Liver (tissue), 9 donors: Measurements from ENCODE around the gene MARCHF3. TPM values are rescaled to one million over a fixed set of nuclear protein-coding genes. Genes with fewer than 3 reads are reported as not detected.

Experiments
- DNase-seq: peaks from one replicate; pipeline ENCODE4 v3.0.0-alpha.2; 2017; ENCODE audit warnings: low spot score
- H3K27ac ChIP-seq, 2 donors: one replicate each; pipeline ENCODE4 v1.7.0; 2013; ENCODE audit warnings: inconsistent platforms in 2 of 2, low read length in 2 of 2, control low read depth in 1 of 2, low read depth in 1 of 2, mild to moderate bottlenecking in 1 of 2
- H3K27me3 ChIP-seq, 4 donors: one replicate each; pipeline versions ENCODE4 v1.6.1 to v1.7.0; 2013; ENCODE audit warnings: low read length in 3 of 4, inconsistent platforms in 1 of 4, mild to moderate bottlenecking in 1 of 4, moderate library complexity in 1 of 4; ENCODE audit not compliant: control insufficient read depth in 4 of 4, insufficient read depth in 4 of 4
- H3K36me3 ChIP-seq, 4 donors: one replicate each; pipeline versions ENCODE4 v1.6.1 to v1.7.0; 2013; ENCODE audit warnings: low read length in 3 of 4, mild to moderate bottlenecking in 3 of 4, low read depth in 1 of 4, moderate library complexity in 1 of 4; ENCODE audit not compliant: control insufficient read depth in 4 of 4, insufficient read depth in 3 of 4
- H3K4me1 ChIP-seq, 4 donors: one replicate each; pipeline versions ENCODE4 v1.6.1 to v1.7.0; 2013; ENCODE audit warnings: low read length in 3 of 4, mild to moderate bottlenecking in 3 of 4, moderate library complexity in 1 of 4; ENCODE audit not compliant: control insufficient read depth in 4 of 4, insufficient read depth in 4 of 4
- H3K4me3 ChIP-seq, 3 donors: one replicate each; pipeline versions ENCODE4 v1.6.1 to v1.7.0; 2013; ENCODE audit warnings: low read length in 3 of 3, control low read depth in 1 of 3, low read depth in 1 of 3, mild to moderate bottlenecking in 1 of 3
- H3K9ac ChIP-seq, 2 donors: one replicate each; pipeline ENCODE4 v1.7.0; 2013; ENCODE audit warnings: low read length in 2 of 2, mild to moderate bottlenecking in 2 of 2, moderate library complexity in 2 of 2, control low read depth in 1 of 2, low read depth in 1 of 2
- H3K9me3 ChIP-seq, 4 donors: one replicate each; pipeline versions ENCODE4 v1.6.1 to v1.7.0; 2013; ENCODE audit warnings: low read length in 3 of 4; ENCODE audit not compliant: control insufficient read depth in 4 of 4
- ATF3 ChIP-seq: IDR thresholded peaks from 2 replicates; pipeline ENCODE4 v1.6.1; 2016; ENCODE audit warnings: antibody characterized with exemption
- CTCF ChIP-seq: fragments of 150-350 bp; IDR thresholded peaks from 2 replicates; pipeline ENCODE4 v1.5.1; 2017; ENCODE audit warnings: improper control_type of control experiment, low read depth, low read length; ENCODE audit not compliant: missing input control
- EGR1 ChIP-seq, 2 donors: IDR thresholded peaks; 2 replicates each; pipeline ENCODE4 v1.6.1; 2016 to 2018; ENCODE audit warnings: antibody characterized with exemption in 2 of 2, low read depth in 2 of 2
- FOXA1 ChIP-seq: IDR thresholded peaks from 2 replicates; pipeline ENCODE4 v1.6.1; 2016; ENCODE audit warnings: antibody characterized with exemption
- FOXA2 ChIP-seq: IDR thresholded peaks from 2 replicates; pipeline ENCODE4 v1.6.1; 2016; ENCODE audit warnings: antibody characterized with exemption
- GABPA ChIP-seq, 2 donors: IDR thresholded peaks in 1 of 2; conservative IDR thresholded peaks in 1 of 2; 2 replicates each; pipeline ENCODE4 v1.6.1; 2016; ENCODE audit warnings: antibody characterized with exemption in 2 of 2, mild to moderate bottlenecking in 1 of 2, moderate library complexity in 1 of 2
- HNF4A ChIP-seq, 2 donors: conservative IDR thresholded peaks; 2 replicates each; pipeline ENCODE4 v1.6.1; 2016; ENCODE audit warnings: antibody characterized with exemption in 2 of 2, mild to moderate bottlenecking in 2 of 2
- HNF4G ChIP-seq: IDR thresholded peaks from 2 replicates; pipeline ENCODE4 v1.6.1; 2016; ENCODE audit warnings: antibody characterized with exemption
- JUND ChIP-seq, 2 donors: IDR thresholded peaks; 2 replicates each; pipeline ENCODE4 v1.6.1; 2016; ENCODE audit warnings: antibody characterized with exemption in 2 of 2
- MAX ChIP-seq: IDR thresholded peaks from 2 replicates; pipeline ENCODE4 v1.6.1; 2016; ENCODE audit warnings: antibody characterized with exemption
- RAD21 ChIP-seq, 2 donors: IDR thresholded peaks; 2 replicates each; pipeline ENCODE4 v1.6.1; 2016; ENCODE audit warnings: antibody characterized with exemption in 2 of 2, mild to moderate bottlenecking in 2 of 2
- REST ChIP-seq: IDR thresholded peaks from 2 replicates; pipeline ENCODE4 v1.6.1; 2016; ENCODE audit warnings: antibody characterized with exemption, mild to moderate bottlenecking
- SP1 ChIP-seq: IDR thresholded peaks from 2 replicates; pipeline ENCODE4 v1.6.1; 2018; ENCODE audit warnings: antibody characterized with exemption, mild to moderate bottlenecking
- TAF1 ChIP-seq: conservative IDR thresholded peaks from 2 replicates; pipeline ENCODE4 v1.6.1; 2016; ENCODE audit warnings: antibody characterized with exemption, mild to moderate bottlenecking
- YY1 ChIP-seq: IDR thresholded peaks from 2 replicates; pipeline ENCODE4 v1.6.1; 2016; ENCODE audit warnings: antibody characterized with exemption, mild to moderate bottlenecking
- ZBTB33 ChIP-seq: IDR thresholded peaks from 2 replicates; pipeline ENCODE4 v1.6.1; 2016; ENCODE audit warnings: antibody characterized with exemption
- WGBS: extraction: QIAGEN DNeasy Blood & Tissue Kit; methylation state at CpG from one replicate; pipeline ENCODE4 v1.1.7; 2013; 5-methylcytosine and 5-hydroxymethylcytosine counted together
- polyA plus RNA-seq, 2 donors: library from polyadenylated mRNA; stranded (reverse) in 1 of 2; unstranded in 1 of 2; fragments of 200-250 nt in 1 of 2; fragments of >200 nt in 1 of 2; fragmentation: Nextera tagmentation in 1 of 2; extraction: Ambion mirVana in 1 of 2; gene quantifications; one replicate each; pipeline versions ENCODE4 v1.2.1 to v1.2.3, GENCODE V29; 2013 to 2015
- total RNA-seq, 2 donors: library from RNA; depleted of rRNA; stranded (reverse); fragments of >200 nt; gene quantifications; one replicate each; pipeline ENCODE4 v1.2.3, GENCODE V29; 2014
- donor health status: healthy.
- donor health status: healthy.
- donor health status: healthy.
- donor health status: healthy.
- donor health status: healthy.

MARCHF3 gene
- total and polyA plus RNA-seq, 4 donors = 0.93 to 51.0 (median 1.4) TPM

- TF ChIP-seq ZBTB33 = no peak
- no peak for TF ChIP-seq GABPA (IDR thresholded peaks at IDR 0.05 in 1 of 2, conservative IDR thresholded peaks at IDR 0.05 in 1 of 2)
- no peak for TF ChIP-seq YY1
- no peak for TF ChIP-seq CTCF
- TF ChIP-seq HNF4G = no peak
- TF ChIP-seq MAX = no peak
- no peak for TF ChIP-seq FOXA1
These were observed 193.6 kb downstream of the MARCHF3 start (continued) for GRCh38 chr5:126836778-126837177.

GRCh38 chr5:126831156-126831555, 199.2 kb downstream of the MARCHF3 start:
- no peaks in the 10 kb centered on the region for H3K27me3 ChIP-seq
- no peak overlapping the region for H3K27ac ChIP-seq
- H3K4me3 ChIP-seq = no peak overlapping the region
- 93% methylated on average over 1 of the region's 1 CpG for WGBS
- H3K9ac ChIP-seq = no peak overlapping the region
- no peak for DNase-seq
- TF ChIP-seq FOXA2 = no peak
- TF ChIP-seq EGR1 (IDR thresholded peaks at IDR 0.05; ENCODE audit: low read depth in 2 of 2) = no peak
- TF ChIP-seq HNF4A (conservative IDR thresholded peaks at IDR 0.05) = no peak
- no peak for TF ChIP-seq HNF4G
- no peak for TF ChIP-seq CTCF
- H3K36me3 ChIP-seq = peaks cover 0 to 17% (median 12%) of the 10 kb centered on the region in 4 donors
- H3K9me3 ChIP-seq = no peaks in the 10 kb centered on the region
- no peaks in the 10 kb centered on the region for H3K4me1 ChIP-seq

- no peak overlapping the region for H3K9ac ChIP-seq
- no peak overlapping the region for H3K27ac ChIP-seq
- H3K27me3 ChIP-seq = no peaks in the 10 kb centered on the region
- H3K9me3 ChIP-seq = no peaks in the 10 kb centered on the region
- H3K4me3 ChIP-seq = no peak overlapping the region
- TF ChIP-seq REST (no peak), HNF4G (no peak), RAD21 (IDR thresholded peaks at IDR 0.05) (no peak), GABPA (IDR thresholded peaks at IDR 0.05 in 1 of 2, conservative IDR thresholded peaks at IDR 0.05 in 1 of 2) (no peak), TAF1 (no peak), JUND (IDR thresholded peaks at IDR 0.05) (no peak), YY1 (no peak), MAX (no peak), EGR1 (IDR thresholded peaks at IDR 0.05; ENCODE audit: low read depth in 2 of 2) (no peak), ATF3 (no peak), SP1 (no peak)
- H3K36me3 ChIP-seq = peaks cover 0 to 21% (median 15%) of the 10 kb centered on the region in 4 donors
- 97% methylated on average over 5 of the region's 5 CpGs for WGBS
- no peaks in the 10 kb centered on the region for H3K4me1 ChIP-seq
- DNase-seq = no peak
These were observed 200.3 kb downstream of the MARCHF3 start for GRCh38 chr5:126830061-126830460.
